PFSK-1 (cell line): ENCODE data around the gene TRAPPC12.

Source experiments
- FOXP2 ChIP-seq: optimal IDR thresholded peaks from 2 replicates; pipeline ENCODE3; 2011; ENCODE audit warnings: borderline replicate concordance, control low read depth, inconsistent platforms; ENCODE audit not compliant: insufficient read depth; ENCODE audit errors: extremely low read length, extremely low read depth
- POLR2AphosphoS5 ChIP-seq: IDR thresholded peaks from 2 replicates; pipeline ENCODE4 v1.6.1; 2012; ENCODE audit warnings: low read depth, mild to moderate bottlenecking, control low read depth, low read length, moderate library complexity
- REST ChIP-seq, 2 experiments: IDR thresholded peaks; 2 replicates each; pipeline versions ENCODE4 v1.6.1 to v1.8.0; 2011 to 2012; ENCODE audit warnings: low read depth in 2 of 2, low read length in 2 of 2, control low read depth in 1 of 2, inconsistent platforms in 1 of 2, mild to moderate bottlenecking in 1 of 2, moderate library complexity in 1 of 2; ENCODE audit not compliant: insufficient read depth in 1 of 2
- SIN3A ChIP-seq: IDR thresholded peaks from 2 replicates; pipeline ENCODE4 v1.6.1; 2012; ENCODE audit warnings: mild to moderate bottlenecking, low read length, moderate library complexity, borderline replicate concordance; ENCODE audit not compliant: insufficient read depth
- TAF1 ChIP-seq: IDR thresholded peaks from 2 replicates; pipeline ENCODE4 v1.6.1; 2012; ENCODE audit warnings: low read length, control low read depth, borderline replicate concordance; ENCODE audit not compliant: insufficient read depth

TRAPPC12 gene

GRCh38 chr2:3422161-3422779 lies 42.8 kb downstream of the TRAPPC12 start:
- TF ChIP-seq POLR2AphosphoS5 = no peak
- no peak for TF ChIP-seq SIN3A
- no peak for TF ChIP-seq TAF1
- no peak for TF ChIP-seq FOXP2
- TF ChIP-seq REST (IDR thresholded peaks at IDR 0.05; ENCODE audit: insufficient read depth in 1 of 2, low read depth in 2 of 2, low read length in 2 of 2) = no peak

DNA sequence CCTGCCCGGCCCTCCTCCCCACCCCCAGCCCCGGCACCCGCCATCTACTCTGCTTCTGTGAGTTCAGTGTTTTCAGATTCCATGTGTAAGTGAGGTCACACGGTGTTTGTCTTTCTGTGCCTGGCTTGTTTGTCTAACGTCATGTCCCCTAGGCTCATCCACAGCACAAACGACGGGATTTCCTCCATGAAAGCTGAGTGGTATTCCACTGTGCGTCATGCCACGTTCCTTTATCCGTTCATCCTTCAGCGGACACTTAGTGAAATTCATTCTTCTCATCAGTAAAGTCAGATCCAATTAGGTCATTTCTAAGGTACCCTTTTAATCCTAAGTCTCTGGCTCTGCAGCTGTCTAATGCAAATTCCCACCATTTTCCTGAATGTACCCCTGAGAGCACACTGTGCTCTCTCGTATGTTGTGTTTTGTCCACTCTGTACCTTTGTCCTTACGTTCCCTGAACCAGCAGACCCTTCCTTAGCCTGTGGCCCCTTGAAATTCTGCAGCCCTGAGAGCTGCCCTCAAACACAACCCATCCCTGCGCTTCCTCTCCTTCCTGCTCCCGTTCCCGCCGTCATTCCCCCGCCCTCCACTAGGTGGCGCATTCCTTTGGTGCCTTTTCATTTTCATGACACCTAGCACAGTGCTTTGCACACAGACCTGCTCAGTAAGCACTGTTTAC lies 44.1 kb downstream of the TRAPPC12 start:
- no peak for TF ChIP-seq REST (IDR thresholded peaks at IDR 0.05; ENCODE audit: insufficient read depth in 1 of 2, low read depth in 2 of 2, low read length in 2 of 2)
- no peak for TF ChIP-seq POLR2AphosphoS5

DNA sequence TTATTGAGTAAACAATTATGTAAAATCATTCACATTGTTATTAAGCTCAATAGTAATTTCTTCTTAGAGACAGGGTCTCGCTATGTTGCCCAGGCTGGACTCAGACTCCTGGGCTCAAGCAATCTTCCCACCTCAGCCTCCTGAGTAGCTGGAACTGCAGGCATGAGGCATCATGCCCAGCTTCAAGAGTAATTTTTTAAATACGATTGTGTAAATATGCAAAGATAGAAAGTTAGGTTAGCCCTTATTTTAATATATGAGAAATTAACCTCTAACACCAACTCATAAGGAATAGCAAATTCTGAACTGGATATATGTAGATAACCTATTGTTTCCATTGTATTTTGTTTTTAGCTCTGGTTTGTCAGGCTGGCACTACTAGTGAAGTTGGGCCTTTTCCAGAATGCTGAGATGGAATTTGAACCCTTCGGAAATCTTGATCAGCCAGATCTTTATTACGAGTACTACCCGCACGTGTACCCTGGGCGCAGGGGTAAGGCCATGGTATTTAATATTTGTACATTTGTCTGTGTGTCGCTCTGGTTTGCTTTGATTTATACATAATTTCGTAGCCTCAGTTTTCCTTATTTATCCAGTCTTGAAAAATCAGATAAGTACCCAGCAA lies 44.8 kb downstream of the TRAPPC12 start:
- TF ChIP-seq SIN3A (no peak), POLR2AphosphoS5 (no peak), FOXP2 (no peak), REST (IDR thresholded peaks at IDR 0.05; ENCODE audit: insufficient read depth in 1 of 2, low read depth in 2 of 2, low read length in 2 of 2) (no peak), TAF1 (no peak)

- TF ChIP-seq TAF1 (no peak), SIN3A (no peak), REST (IDR thresholded peaks at IDR 0.05; ENCODE audit: insufficient read depth in 1 of 2, low read depth in 2 of 2, low read length in 2 of 2) (no peak), FOXP2 (no peak), POLR2AphosphoS5 (no peak)
Observed at GRCh38 chr2:3426615-3427014, 47.1 kb downstream of the TRAPPC12 start.

GRCh38 chr2:3427272-3427671 lies 47.8 kb downstream of the TRAPPC12 start:
- TF ChIP-seq SIN3A (no peak), POLR2AphosphoS5 (no peak), REST (IDR thresholded peaks at IDR 0.05; ENCODE audit: insufficient read depth in 1 of 2, low read depth in 2 of 2, low read length in 2 of 2) (no peak), TAF1 (no peak), FOXP2 (no peak)
